ENCODE measurements around the gene IL6ST.

Gene IL6ST

DNA sequence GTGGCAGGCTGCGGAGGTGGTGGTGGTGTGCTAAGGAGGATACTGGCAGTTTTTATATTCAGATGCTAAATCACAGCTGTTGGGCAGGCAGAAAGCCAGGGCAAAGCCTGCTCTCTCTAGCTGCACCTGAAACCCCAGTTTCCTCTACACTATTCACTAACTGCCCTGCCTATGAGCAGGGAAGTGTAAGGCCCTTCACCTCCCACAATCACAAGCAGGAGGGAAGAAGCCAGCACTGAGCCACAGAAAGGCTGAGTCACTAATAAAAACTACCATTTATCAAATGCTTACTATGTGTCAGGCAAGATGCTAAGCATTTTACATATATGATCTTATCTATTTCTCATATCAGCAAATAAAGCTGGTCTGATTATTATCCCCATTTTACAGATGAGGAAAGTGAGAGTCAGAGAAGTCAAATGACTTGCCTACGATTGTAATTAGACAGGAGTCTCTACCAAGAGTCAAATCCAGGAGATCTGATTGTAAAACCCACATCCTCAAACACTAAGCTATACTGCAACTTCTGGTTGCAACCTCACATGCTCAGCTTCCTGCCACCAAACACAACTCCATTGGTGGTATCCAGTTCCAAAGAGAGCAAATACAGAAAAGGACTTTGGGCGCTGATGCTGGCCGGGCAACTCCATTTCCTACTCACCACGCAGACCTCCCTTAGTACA is 17.7 kb upstream of the IL6ST start:
- Histone ChIP-seq H3K27me3 (ENCODE audit: low read depth, low read length) (peaks cover 33% of the 10 kb centered on the region), H3K79me2 (ENCODE audit: low read length) (no peaks in the 10 kb centered on the region), H2AFZ (ENCODE audit: low read depth, low read length) (no peak overlapping the region), H3K4me1 (ENCODE audit: low read length) (peaks cover 11% of the 10 kb centered on the region), H3K27ac (ENCODE audit: low read length) (no peak overlapping the region), H3K9ac (ENCODE audit: low read length) (no peak overlapping the region), H3K4me3 (ENCODE audit: low read length) (no peak overlapping the region), H3K9me3 (ENCODE audit: insufficient read depth, low read length) (no peaks in the 10 kb centered on the region), H3K4me2 (ENCODE audit: low read length) (no peak overlapping the region), H3K36me3 (replicated peaks; ENCODE audit: low read depth, low read length) (no peaks in the 10 kb centered on the region), H4K20me1 (ENCODE audit: insufficient read depth, low read length) (no peaks in the 10 kb centered on the region)
- TF ChIP-seq, protein P1, sequence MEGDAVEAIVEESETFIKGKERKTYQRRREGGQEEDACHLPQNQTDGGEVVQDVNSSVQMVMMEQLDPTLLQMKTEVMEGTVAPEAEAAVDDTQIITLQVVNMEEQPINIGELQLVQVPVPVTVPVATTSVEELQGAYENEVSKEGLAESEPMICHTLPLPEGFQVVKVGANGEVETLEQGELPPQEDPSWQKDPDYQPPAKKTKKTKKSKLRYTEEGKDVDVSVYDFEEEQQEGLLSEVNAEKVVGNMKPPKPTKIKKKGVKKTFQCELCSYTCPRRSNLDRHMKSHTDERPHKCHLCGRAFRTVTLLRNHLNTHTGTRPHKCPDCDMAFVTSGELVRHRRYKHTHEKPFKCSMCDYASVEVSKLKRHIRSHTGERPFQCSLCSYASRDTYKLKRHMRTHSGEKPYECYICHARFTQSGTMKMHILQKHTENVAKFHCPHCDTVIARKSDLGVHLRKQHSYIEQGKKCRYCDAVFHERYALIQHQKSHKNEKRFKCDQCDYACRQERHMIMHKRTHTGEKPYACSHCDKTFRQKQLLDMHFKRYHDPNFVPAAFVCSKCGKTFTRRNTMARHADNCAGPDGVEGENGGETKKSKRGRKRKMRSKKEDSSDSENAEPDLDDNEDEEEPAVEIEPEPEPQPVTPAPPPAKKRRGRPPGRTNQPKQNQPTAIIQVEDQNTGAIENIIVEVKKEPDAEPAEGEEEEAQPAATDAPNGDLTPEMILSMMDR (IDR thresholded peaks at IDR 0.05; ENCODE audit: low read depth, low read length): no peak
- no peak for TF ChIP-seq EZH2phosphoT487 (IDR thresholded peaks at IDR 0.05; ENCODE audit: low read depth)

DNA sequence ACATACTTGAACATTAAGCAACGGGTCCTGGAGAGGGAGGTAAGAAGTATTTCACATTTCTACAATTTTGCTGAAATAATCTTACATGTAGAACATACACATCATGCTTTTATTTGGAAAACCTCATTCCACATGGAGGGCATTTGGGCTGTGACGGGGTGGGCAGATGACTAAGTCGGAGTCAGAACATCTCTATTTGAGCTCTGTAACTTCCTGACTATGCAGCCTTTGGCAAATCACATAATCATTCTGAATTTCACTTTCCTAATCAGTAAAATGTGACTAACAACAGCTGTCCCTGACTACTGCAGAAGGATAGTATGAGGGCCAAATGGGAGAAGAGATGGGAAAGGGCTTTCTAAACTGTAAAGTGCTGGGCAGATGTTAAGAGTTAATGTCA is 17.1 kb upstream of the IL6ST start:
- Histone ChIP-seq H3K79me2 (ENCODE audit: low read length) (no peaks in the 10 kb centered on the region), H3K27me3 (ENCODE audit: low read depth, low read length) (peaks cover 33% of the 10 kb centered on the region), H3K27ac (ENCODE audit: low read length) (no peak overlapping the region), H2AFZ (ENCODE audit: low read depth, low read length) (no peak overlapping the region), H4K20me1 (ENCODE audit: insufficient read depth, low read length) (no peaks in the 10 kb centered on the region), H3K9ac (ENCODE audit: low read length) (no peak overlapping the region), H3K9me3 (ENCODE audit: insufficient read depth, low read length) (no peaks in the 10 kb centered on the region), H3K4me3 (ENCODE audit: low read length) (no peak overlapping the region), H3K4me2 (ENCODE audit: low read length) (no peak overlapping the region), H3K36me3 (replicated peaks; ENCODE audit: low read depth, low read length) (no peaks in the 10 kb centered on the region), H3K4me1 (ENCODE audit: low read length) (peaks cover 12% of the 10 kb centered on the region)
- no peak for TF ChIP-seq EZH2phosphoT487 (IDR thresholded peaks at IDR 0.05; ENCODE audit: low read depth)
- TF ChIP-seq, protein P1 (IDR thresholded peaks at IDR 0.05; ENCODE audit: low read depth, low read length): no peak

DNA sequence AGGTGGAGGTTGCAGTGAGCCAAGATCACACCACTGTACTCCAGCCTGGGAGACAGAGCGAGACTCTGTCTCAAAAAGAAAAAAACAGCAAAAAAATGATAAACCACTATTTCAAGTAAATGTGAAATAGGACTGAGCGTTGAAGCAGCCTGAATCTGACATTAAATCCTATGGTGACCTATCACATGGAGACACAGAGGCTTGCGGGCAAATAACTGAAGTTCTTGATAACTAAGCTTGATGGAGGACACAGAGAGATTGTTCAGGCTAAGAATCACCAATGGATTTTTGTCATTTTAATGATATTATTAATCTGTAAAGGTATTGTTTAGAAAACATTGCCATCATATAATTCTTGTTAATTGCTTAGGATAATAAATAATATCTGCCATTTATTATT is 15.7 kb upstream of the IL6ST start:
- Histone ChIP-seq H3K4me3 (ENCODE audit: low read length) (no peak overlapping the region), H3K27ac (ENCODE audit: low read length) (no peak overlapping the region), H3K4me1 (ENCODE audit: low read length) (peaks cover 26% of the 10 kb centered on the region), H3K27me3 (ENCODE audit: low read depth, low read length) (peaks cover 31% of the 10 kb centered on the region), H4K20me1 (ENCODE audit: insufficient read depth, low read length) (no peaks in the 10 kb centered on the region), H3K9me3 (ENCODE audit: insufficient read depth, low read length) (no peaks in the 10 kb centered on the region), H3K36me3 (replicated peaks; ENCODE audit: low read depth, low read length) (no peaks in the 10 kb centered on the region), H3K79me2 (ENCODE audit: low read length) (no peaks in the 10 kb centered on the region), H2AFZ (ENCODE audit: low read depth, low read length) (no peak overlapping the region), H3K9ac (ENCODE audit: low read length) (no peak overlapping the region), H3K4me2 (ENCODE audit: low read length) (no peak overlapping the region)
- TF ChIP-seq EZH2phosphoT487 (IDR thresholded peaks at IDR 0.05; ENCODE audit: low read depth): no peak
- TF ChIP-seq, protein P1 (IDR thresholded peaks at IDR 0.05; ENCODE audit: low read depth, low read length): no peak

DNA sequence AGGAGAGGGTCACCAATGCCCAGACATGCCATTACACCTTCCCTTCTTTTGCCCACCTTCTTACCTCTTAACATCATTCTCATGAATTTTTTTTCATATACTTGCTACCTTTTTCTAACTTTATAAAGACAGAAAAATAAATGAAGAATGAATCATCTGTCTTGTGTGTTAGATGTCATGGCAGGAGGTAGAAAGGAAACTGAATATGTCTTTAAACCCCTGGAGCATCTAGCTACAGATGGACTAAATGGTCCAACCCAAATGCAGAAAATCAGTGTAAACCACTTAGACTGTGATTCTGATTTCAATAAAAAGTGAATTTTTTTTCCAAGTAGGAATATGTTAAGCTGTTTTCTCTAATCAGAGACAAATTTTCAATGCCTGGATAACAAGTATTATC is 11.8 kb upstream of the IL6ST start:
- no peaks in the 10 kb centered on the region for H3K36me3 ChIP-seq (replicated peaks; ENCODE audit: low read depth, low read length)
- H3K4me1 ChIP-seq (ENCODE audit: low read length): peaks cover 31% of the 10 kb centered on the region
- H3K79me2 ChIP-seq (ENCODE audit: low read length): no peaks in the 10 kb centered on the region
- TF ChIP-seq EZH2phosphoT487 (IDR thresholded peaks at IDR 0.05; ENCODE audit: low read depth): no peak
- TF ChIP-seq, protein P1 (IDR thresholded peaks at IDR 0.05; ENCODE audit: low read depth, low read length): no peak
- no peak overlapping the region for H3K9ac ChIP-seq (ENCODE audit: low read length)
- peaks cover 7% of the 10 kb centered on the region; the same call in 1 of the 2 replicates for H3K9me3 ChIP-seq (ENCODE audit: insufficient read depth, low read length)
- no peak overlapping the region; the same call in 1 of the 2 replicates for H3K4me3 ChIP-seq (ENCODE audit: low read length)
- H3K27me3 ChIP-seq (ENCODE audit: low read depth, low read length): peaks cover 52% of the 10 kb centered on the region
- H2AFZ ChIP-seq (ENCODE audit: low read depth, low read length): no peak overlapping the region
- H3K4me2 ChIP-seq (ENCODE audit: low read length): peak overlapping the region; percentile 63
- H3K27ac ChIP-seq (ENCODE audit: low read length): no peak overlapping the region
- H4K20me1 ChIP-seq (ENCODE audit: insufficient read depth, low read length): no peaks in the 10 kb centered on the region
